Smooth muscle cell (in vitro differentiated cells): ENCODE measurements around the gene BRIP1. TPM values are rescaled to one million over a fixed set of nuclear protein-coding genes. Genes with fewer than 3 reads are reported as not detected.

Experiments
- DNase-seq: peaks from one replicate; lab custom pipeline; 2025; ENCODE audit not compliant: unreplicated experiment; lab: John Stamatoyannopoulos, UW
- H2AFZ ChIP-seq: fragments of 200-600 bp; sonication (generic); 2 replicates; pipeline ENCODE4 v1.6.0; 2016; ENCODE audit warnings: antibody characterized with exemption, low read depth, mild to moderate bottlenecking
- H3F3A ChIP-seq: fragments of 200-600 bp; sonication (generic); 2 replicates; pipeline ENCODE4 v1.6.0; 2017; ENCODE audit warnings: antibody characterized with exemption, low read depth
- H3K27ac ChIP-seq: fragments of 200-600 bp; sonication (generic); 2 replicates; pipeline ENCODE4 v1.5.1; 2016; ENCODE audit warnings: low read depth, mild to moderate bottlenecking
- H3K27me3 ChIP-seq: fragments of 200-600 bp; sonication (generic); 2 replicates; pipeline ENCODE4 v1.6.1; 2016; ENCODE audit warnings: low read depth, mild to moderate bottlenecking
- H3K36me3 ChIP-seq: fragments of 200-600 bp; sonication (generic); 2 replicates; pipeline ENCODE4 v1.5.1; 2016; ENCODE audit warnings: low read depth
- H3K4me1 ChIP-seq: fragments of 200-600 bp; sonication (generic); 2 replicates; pipeline ENCODE4 v1.5.1; 2016; ENCODE audit warnings: low read depth
- H3K4me2 ChIP-seq: fragments of 200-600 bp; sonication (generic); 2 replicates; pipeline ENCODE4 v1.6.0; 2016; ENCODE audit warnings: mild to moderate bottlenecking
- H3K4me3 ChIP-seq: fragments of 200-600 bp; sonication (generic); 2 replicates; pipeline ENCODE4 v1.5.1; 2016; ENCODE audit warnings: mild to moderate bottlenecking
- H3K79me2 ChIP-seq: fragments of 200-600 bp; sonication (generic); 2 replicates; pipeline ENCODE4 v1.6.0; 2016; ENCODE audit warnings: low read depth, mild to moderate bottlenecking
- H3K9ac ChIP-seq: fragments of 200-600 bp; sonication (generic); 2 replicates; pipeline ENCODE4 v1.6.0; 2016; ENCODE audit warnings: low read depth
- H3K9me3 ChIP-seq: fragments of 200-600 bp; sonication (generic); replicated peaks from 2 replicates; pipeline ENCODE4 v1.5.1; 2016; ENCODE audit warnings: low read depth
- H4K20me1 ChIP-seq: fragments of 200-600 bp; sonication (generic); 2 replicates; pipeline ENCODE4 v1.6.0; 2016; ENCODE audit warnings: low read depth
- CTCF ChIP-seq: fragments of 200-600 bp; sonication (generic); IDR thresholded peaks from 2 replicates; pipeline ENCODE4 v1.5.1; 2017; ENCODE audit warnings: borderline replicate concordance, mild to moderate bottlenecking, antibody characterized with exemption; ENCODE audit not compliant: insufficient read depth, poor library complexity, severe bottlenecking
- WGBS: methylation state at CpG from one replicate; pipeline ENCODE4 v1.1.7; 2016; ENCODE audit warnings: low lambda C conversion rate; 5-methylcytosine and 5-hydroxymethylcytosine counted together
- polyA plus RNA-seq: library from polyadenylated mRNA; unstranded; fragments of >200 nt; fragmentation: Nextera tagmentation; extraction: Ambion mirVana; gene quantifications from 2 replicates; pipeline ENCODE4 v1.2.1, GENCODE V29; 2016
- total RNA-seq: library from RNA; depleted of rRNA; stranded (reverse); fragments of >200 nt; gene quantifications from 2 replicates; pipeline ENCODE4 v1.2.3, GENCODE V29; 2014

BRIP1 gene
- total and polyA plus RNA-seq, 2 experiments from 2014 or later: 0.71 to 9.1 TPM

GRCh38 chr17:61726977-61727376 lies 136.4 kb downstream of the BRIP1 start:
- Histone ChIP-seq H3K4me2 (no peak overlapping the region), H3K36me3 (no peaks in the 10 kb centered on the region), H3K27ac (no peak overlapping the region), H3K27me3 (no peaks in the 10 kb centered on the region), H3F3A (no peaks in the 10 kb centered on the region), H2AFZ (no peak overlapping the region), H3K9me3 (no peaks in the 10 kb centered on the region), H3K9ac (no peak overlapping the region), H3K4me3 (no peak overlapping the region), H3K79me2 (no peaks in the 10 kb centered on the region), H3K4me1 (no peaks in the 10 kb centered on the region), H4K20me1 (no peaks in the 10 kb centered on the region)
- no peak for TF ChIP-seq CTCF
- no peak for DNase-seq
- WGBS: 98% methylated on average over 2 of the region's 2 CpGs

- H3K9me3 ChIP-seq: no peaks in the 10 kb centered on the region
- TF ChIP-seq CTCF: no peak
- no peak overlapping the region for H3K4me3 ChIP-seq
- H4K20me1 ChIP-seq: no peaks in the 10 kb centered on the region
- no peak overlapping the region for H3K4me2 ChIP-seq
- H3K27me3 ChIP-seq: no peaks in the 10 kb centered on the region
- DNase-seq: no peak
- H3K27ac ChIP-seq: no peak overlapping the region
- no peak overlapping the region for H2AFZ ChIP-seq
- H3K9ac ChIP-seq: no peak overlapping the region
- no peaks in the 10 kb centered on the region for H3K4me1 ChIP-seq
- 64% methylated on average over 1 of the region's 1 CpG for WGBS
- no peaks in the 10 kb centered on the region for H3K79me2 ChIP-seq
- no peaks in the 10 kb centered on the region for H3F3A ChIP-seq
- no peaks in the 10 kb centered on the region for H3K36me3 ChIP-seq
Measured at GRCh38 chr17:61724777-61725176, 138.6 kb downstream of the BRIP1 start.

GRCh38 chr17:61723914-61724313 lies 139.4 kb downstream of the BRIP1 start:
- no peaks in the 10 kb centered on the region for H3K27me3 ChIP-seq
- H3K4me2 ChIP-seq: no peak overlapping the region
- H3K79me2 ChIP-seq: no peaks in the 10 kb centered on the region
- DNase-seq: no peak
- no peaks in the 10 kb centered on the region for H3K9me3 ChIP-seq
- H3K4me3 ChIP-seq: no peak overlapping the region
- no peak for TF ChIP-seq CTCF
- H3K4me1 ChIP-seq: no peaks in the 10 kb centered on the region
- no peaks in the 10 kb centered on the region for H3F3A ChIP-seq
- no peak overlapping the region for H3K9ac ChIP-seq
- 100% methylated on average over 1 of the region's 1 CpG for WGBS
- no peaks in the 10 kb centered on the region for H4K20me1 ChIP-seq
- H3K36me3 ChIP-seq: no peaks in the 10 kb centered on the region
- H3K27ac ChIP-seq: no peak overlapping the region
- no peak overlapping the region for H2AFZ ChIP-seq

GRCh38 chr17:61723183-61723582 lies 140.1 kb downstream of the BRIP1 start:
- DNase-seq: no peak
- Histone ChIP-seq H3K36me3 (no peaks in the 10 kb centered on the region), H3K4me2 (no peak overlapping the region), H3K4me3 (no peak overlapping the region), H3K9ac (no peak overlapping the region), H3K27me3 (no peaks in the 10 kb centered on the region), H3K9me3 (no peaks in the 10 kb centered on the region), H3K79me2 (no peaks in the 10 kb centered on the region), H3K4me1 (no peaks in the 10 kb centered on the region), H3F3A (no peaks in the 10 kb centered on the region), H2AFZ (no peak overlapping the region), H3K27ac (no peak overlapping the region), H4K20me1 (no peaks in the 10 kb centered on the region)
- TF ChIP-seq CTCF: no peak
